Thymus (tissue), 14 donors: ENCODE results near the gene CSNK1G3. TPM values are rescaled to one million over a fixed set of nuclear protein-coding genes. Genes with fewer than 3 reads are reported as not detected.
"Not testable (repeated sequence)": the region's sequence is repeated elsewhere in the genome, so short reads cannot be mapped to it uniquely, and the experiment has no call there.

Experiments used
- DNase-seq, 9 donors: peaks; one replicate each; pipeline ENCODE4 v3.0.0-alpha.2; 2013; ENCODE audit warnings: low spot score in 9 of 9, low read depth in 6 of 9, missing footprints in 1 of 9
- H3K27ac ChIP-seq, 2 donors: one replicate each; pipeline ENCODE4 v1.5.1; 2013; ENCODE audit warnings: control low read depth in 1 of 2, low read depth in 1 of 2, low read length in 1 of 2, mild to moderate bottlenecking in 1 of 2, moderate library complexity in 1 of 2
- H3K27me3 ChIP-seq, 2 donors: one replicate each; pipeline ENCODE4 v1.5.1; 2013; ENCODE audit warnings: low read length in 1 of 2; ENCODE audit not compliant: control insufficient read depth in 2 of 2, insufficient read depth in 1 of 2
- H3K36me3 ChIP-seq, 2 donors: one replicate each; pipeline ENCODE4 v1.5.1; 2013; ENCODE audit warnings: low read length in 1 of 2, mild to moderate bottlenecking in 1 of 2, moderate library complexity in 1 of 2; ENCODE audit not compliant: control insufficient read depth in 2 of 2, insufficient read depth in 2 of 2
- H3K4me1 ChIP-seq, 2 donors: one replicate each; pipeline ENCODE4 v1.5.1; 2013; ENCODE audit warnings: low read length in 2 of 2; ENCODE audit not compliant: control insufficient read depth in 2 of 2, insufficient read depth in 2 of 2
- H3K4me3 ChIP-seq, 2 donors: one replicate each; pipeline ENCODE4 v1.5.1; 2013; ENCODE audit warnings: low read length in 2 of 2, control low read depth in 1 of 2, mild to moderate bottlenecking in 1 of 2
- H3K9me3 ChIP-seq, 2 donors: one replicate each; pipeline ENCODE4 v1.5.1; 2013; ENCODE audit warnings: low read length in 1 of 2, mild to moderate bottlenecking in 1 of 2; ENCODE audit not compliant: control insufficient read depth in 2 of 2, insufficient read depth in 1 of 2
- WGBS: extraction: QIAGEN DNeasy Blood & Tissue Kit; methylation state at CpG from one replicate; pipeline ENCODE4 v1.1.7; 2013; 5-methylcytosine and 5-hydroxymethylcytosine counted together
- long read RNA-seq, 10 donors: transcript quantifications; one replicate each; lab custom pipeline, GENCODE V29; 2026
- polyA plus RNA-seq: library from polyadenylated mRNA; stranded (reverse); fragments of 200-250 nt; gene quantifications from one replicate; pipeline ENCODE4 v1.2.3, GENCODE V29; 2013
- total RNA-seq: library from RNA; stranded (reverse); fragments of 120-200 nt; gene quantifications from one replicate; pipeline ENCODE4 v1.2.4, GENCODE V29; 2013
- donor health status: healthy.

CSNK1G3 gene
- total RNA-seq = 69.7 TPM
- polyA plus RNA-seq = 18.9 TPM
- long read RNA-seq, donor 1 = 0 reads
- long read RNA-seq, donor 2 = 0 reads
- long read RNA-seq, donor 3, full-length matches to known transcripts = 4 of 9 reads
- long read RNA-seq, donor 3, partial matches to known transcripts = 5 of 9 reads
- long read RNA-seq, donor 3, other reads (novel, unspliced or antisense) = 0 of 9 reads
- long read RNA-seq, donor 4, partial matches to known transcripts = 6 of 7 reads
- long read RNA-seq, donor 4, other reads (novel, unspliced or antisense) = 0 of 7 reads
- long read RNA-seq, donor 5, partial matches to known transcripts = 0 of 3 reads
- long read RNA-seq, donor 5, other reads (novel, unspliced or antisense) = 0 of 3 reads
- long read RNA-seq, donor 6, partial matches to known transcripts = 0 of 1 reads
- long read RNA-seq, donor 6, other reads (novel, unspliced or antisense) = 0 of 1 reads
- long read RNA-seq, donor 7 = 0 reads
- long read RNA-seq, donor 8, partial matches to known transcripts = 0 of 1 reads
- long read RNA-seq, donor 8, other reads (novel, unspliced or antisense) = 0 of 1 reads
- long read RNA-seq, donor 9 = 0 reads
- long read RNA-seq, donor 10, partial matches to known transcripts = 7 of 8 reads
- long read RNA-seq, donor 10, other reads (novel, unspliced or antisense) = 0 of 8 reads

DNA sequence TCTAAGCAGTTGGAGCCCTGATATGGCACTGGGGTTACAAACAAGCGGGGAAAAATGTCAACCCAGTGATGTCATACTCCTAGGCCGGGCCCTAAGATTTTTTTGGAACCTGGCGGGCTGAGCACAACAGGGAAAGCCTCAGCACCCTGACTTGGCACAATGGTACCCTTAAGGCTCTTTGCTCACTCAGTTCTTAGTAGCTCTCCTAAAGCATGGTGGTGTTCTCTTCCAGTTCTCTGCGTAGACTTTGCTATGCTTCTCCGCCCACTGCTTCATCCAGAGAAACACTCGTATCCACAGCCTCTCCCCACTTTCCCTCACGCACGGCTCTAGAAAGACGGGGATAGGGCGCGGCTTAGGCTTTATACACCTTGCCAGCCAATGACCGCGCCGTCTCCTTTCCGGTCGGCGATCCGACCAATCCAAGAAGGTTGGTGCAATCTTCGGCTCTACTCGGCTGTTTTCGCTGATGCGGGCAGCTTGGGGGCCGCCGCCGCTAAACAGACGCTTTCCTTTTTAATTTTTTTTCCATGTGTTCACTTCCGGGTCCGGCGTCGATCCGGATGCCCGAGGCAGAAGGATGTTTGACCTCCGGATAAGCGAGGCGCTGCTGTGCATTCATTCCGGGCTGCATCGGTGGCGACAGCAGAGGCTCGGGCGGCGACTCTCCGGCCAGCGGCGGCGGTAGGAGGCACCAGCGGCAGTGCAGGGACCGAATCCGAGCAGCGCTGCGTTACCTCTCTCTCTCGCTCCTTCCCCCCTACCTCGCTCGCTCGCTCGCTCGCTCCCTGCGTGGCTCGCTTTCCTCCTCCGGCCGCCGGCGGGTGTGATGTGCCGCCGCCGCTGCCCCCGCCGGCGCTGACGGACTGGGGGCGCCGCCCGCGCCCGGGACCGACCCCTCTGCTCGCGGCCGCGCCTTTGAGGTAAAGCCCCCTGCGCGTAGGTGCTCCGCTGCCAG is at the start of gene CSNK1G3:
TSS of gene CSNK1G3 (plus strand) at position 530 of the 958 bp plus-strand sequence. CDS start 33,487 bp downstream, outside the sequence.
- Histone ChIP-seq H3K27me3 (no peaks in the 10 kb centered on the region), H3K9me3 (no peaks in the 10 kb centered on the region), H3K4me1 (peaks cover 0 to 14% of the 10 kb centered on the region in 2 donors), H3K27ac (peak within 1 kb of the TSS; percentile 92), H3K36me3 (no peaks in the 10 kb centered on the region), H3K4me3 (peak within 1 kb of the TSS; percentile 85 to 91)
- peak; percentile 84 to 97 (median 89) for DNase-seq
- WGBS = 3% methylated on average over 82 of the region's 82 CpGs

DNA sequence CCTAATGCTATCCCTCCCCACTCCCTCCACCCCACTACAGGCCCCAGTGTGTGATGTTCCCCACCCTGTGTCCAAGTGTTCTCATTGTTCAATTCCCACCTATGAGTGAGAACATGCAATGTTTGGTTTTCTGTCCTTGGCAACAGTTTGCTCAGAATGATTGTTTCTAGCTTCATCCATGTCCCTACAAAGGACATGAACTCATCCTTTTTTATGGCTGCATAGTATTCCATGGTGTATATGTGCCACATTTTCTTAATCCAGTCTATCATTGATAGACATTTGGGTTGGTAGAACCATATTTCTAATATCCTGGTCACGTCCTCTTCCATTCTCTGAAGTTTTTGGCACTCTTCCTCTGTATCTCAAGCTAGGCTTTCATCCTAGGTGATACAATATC is 45.1 kb upstream of the CSNK1G3 start:
- not testable (repeated sequence) for DNase-seq, H3K27me3 ChIP-seq, H3K9me3 ChIP-seq, H3K27ac ChIP-seq, H3K4me1 ChIP-seq, H3K4me3 ChIP-seq, H3K36me3 ChIP-seq
- 97% methylated on average over 1 of the region's 1 CpG for WGBS

DNA sequence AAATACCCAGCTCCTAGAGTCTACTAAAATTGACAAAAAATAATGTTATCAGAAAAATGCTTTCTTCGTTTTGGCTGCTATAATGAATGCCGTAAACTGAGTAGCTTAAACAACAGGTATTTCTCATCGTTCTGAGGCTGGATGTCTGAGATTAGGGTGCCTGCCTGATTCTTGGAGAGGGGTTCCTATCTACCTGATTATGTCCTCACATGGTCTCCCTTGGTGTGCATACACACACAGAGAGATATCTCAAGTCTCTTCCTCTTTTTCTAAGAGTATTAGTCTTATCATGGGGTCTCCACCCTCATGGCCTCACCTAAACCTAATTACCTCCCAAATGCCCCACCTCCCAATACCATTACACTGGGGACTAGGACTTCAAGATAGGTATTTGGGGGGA is 40.6 kb upstream of the CSNK1G3 start:
- no peaks in the 10 kb centered on the region for H3K9me3 ChIP-seq
- H3K27me3 ChIP-seq = no peaks in the 10 kb centered on the region
- H3K36me3 ChIP-seq = no peaks in the 10 kb centered on the region
- DNase-seq = no peak
- no peak overlapping the region for H3K4me3 ChIP-seq
- no peak overlapping the region for H3K27ac ChIP-seq
- WGBS = 95% methylated on average over 3 of the region's 3 CpGs
- H3K4me1 ChIP-seq = no peaks in the 10 kb centered on the region

DNA sequence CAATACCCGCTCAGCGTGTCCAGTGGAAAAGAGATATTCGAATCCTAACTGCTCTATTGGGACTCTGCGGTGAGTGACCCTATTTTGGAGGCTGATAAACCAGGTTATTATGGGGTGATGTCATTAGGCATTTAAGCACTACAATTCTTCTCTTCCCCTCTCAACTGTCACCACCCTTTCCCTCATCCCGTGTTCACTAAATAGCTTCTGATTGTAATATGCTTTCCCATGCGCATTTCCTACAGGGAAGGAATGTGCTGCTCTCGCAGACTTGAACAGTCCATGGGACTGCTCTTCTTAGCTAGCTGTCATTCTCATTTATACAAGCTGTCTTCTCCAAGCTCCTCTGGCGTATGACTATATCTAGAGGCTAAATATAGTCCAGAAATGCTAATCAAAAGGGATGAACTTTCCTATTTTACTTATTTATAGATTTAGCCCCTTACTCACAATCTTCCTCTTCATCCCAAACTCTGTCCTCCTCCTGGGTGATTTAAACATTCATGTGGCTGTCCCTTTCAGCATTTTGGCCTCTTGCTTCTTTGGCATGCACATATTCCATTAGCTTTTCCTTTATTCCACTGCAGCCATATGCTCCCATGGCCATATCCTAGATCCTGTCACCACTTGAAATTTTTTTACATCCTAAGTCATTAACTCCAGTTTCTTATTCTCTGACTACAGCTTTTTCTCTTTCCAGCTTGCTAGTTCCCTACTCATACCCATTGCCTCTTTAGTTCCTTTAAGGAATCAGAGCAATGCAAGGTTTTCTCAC is 39.6 kb upstream of the CSNK1G3 start:
- no peak overlapping the region for H3K4me3 ChIP-seq
- H3K27ac ChIP-seq = no peak overlapping the region
- no peak for DNase-seq
- H3K4me1 ChIP-seq = no peaks in the 10 kb centered on the region
- no peaks in the 10 kb centered on the region for H3K27me3 ChIP-seq
- H3K9me3 ChIP-seq = no peaks in the 10 kb centered on the region
- H3K36me3 ChIP-seq = no peaks in the 10 kb centered on the region
- WGBS = 92% methylated on average over 8 of the region's 8 CpGs

DNA sequence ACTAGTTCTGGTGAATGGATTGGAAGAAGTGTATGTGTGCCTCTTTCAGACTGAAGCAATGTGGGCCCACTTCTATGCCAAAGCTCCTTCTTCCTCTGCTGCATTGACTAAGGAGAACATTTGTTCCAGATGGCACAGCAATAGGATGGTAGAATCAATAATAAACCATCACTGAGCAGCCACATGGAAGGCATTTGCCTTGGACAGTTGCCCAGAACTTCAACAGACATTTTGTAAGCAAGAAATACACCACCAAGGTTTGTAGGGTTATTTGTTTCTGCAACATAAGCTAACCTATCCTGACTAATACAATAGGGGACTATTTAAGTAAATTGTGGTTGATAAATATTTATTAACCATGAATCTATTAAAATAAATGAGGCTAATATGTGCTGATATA is 37.7 kb upstream of the CSNK1G3 start:
- Histone ChIP-seq H3K36me3 (no peaks in the 10 kb centered on the region), H3K9me3 (no peaks in the 10 kb centered on the region), H3K4me1 (no peaks in the 10 kb centered on the region), H3K27me3 (no peaks in the 10 kb centered on the region), H3K27ac (no peak overlapping the region), H3K4me3 (no peak overlapping the region)
- no peak for DNase-seq

DNA sequence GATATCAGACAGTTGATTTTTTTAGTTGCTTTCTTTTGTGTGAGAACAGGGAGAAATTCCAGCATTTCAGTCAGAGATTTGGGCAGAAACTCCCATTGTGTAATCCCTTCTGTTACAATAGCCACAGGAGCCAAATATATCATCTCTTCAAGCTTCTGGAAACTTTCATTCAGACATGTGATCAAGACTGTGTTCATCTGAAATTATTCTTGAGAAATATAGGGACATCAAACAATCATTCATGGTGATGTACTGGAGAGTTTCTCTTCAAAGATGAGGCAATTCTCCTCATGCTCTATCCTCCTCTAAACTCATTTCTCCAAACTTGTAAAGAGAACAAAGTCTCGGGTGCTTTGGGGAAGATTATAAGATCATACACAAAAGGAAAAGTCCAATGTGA is 35.2 kb upstream of the CSNK1G3 start:
- Histone ChIP-seq H3K4me1 (no peaks in the 10 kb centered on the region), H3K9me3 (no peaks in the 10 kb centered on the region), H3K4me3 (no peak overlapping the region), H3K27me3 (no peaks in the 10 kb centered on the region), H3K27ac (no peak overlapping the region), H3K36me3 (no peaks in the 10 kb centered on the region)
- no peak for DNase-seq
- WGBS = 99% methylated on average over 1 of the region's 1 CpG

DNA sequence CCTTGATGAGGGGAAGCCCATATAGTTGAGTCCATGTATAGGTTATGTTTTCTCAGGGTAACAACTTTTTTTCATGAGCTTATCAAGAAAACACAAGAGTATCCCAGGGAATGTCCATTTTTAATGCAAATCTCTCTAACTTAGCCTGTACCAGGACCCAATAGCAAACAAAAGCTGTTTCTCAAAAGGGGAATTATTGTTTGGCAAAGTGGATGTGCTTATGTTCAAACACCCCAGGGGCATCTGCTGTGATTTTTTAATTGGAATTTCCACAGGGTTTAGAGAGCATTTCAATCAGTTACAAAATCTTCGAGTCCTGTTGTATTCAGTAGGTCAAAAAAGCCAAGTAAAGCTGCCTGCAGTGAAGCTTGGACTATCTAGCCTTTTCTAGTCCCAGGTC is 33.4 kb upstream of the CSNK1G3 start:
- Histone ChIP-seq H3K36me3 (no peaks in the 10 kb centered on the region), H3K27ac (no peak overlapping the region), H3K4me1 (no peaks in the 10 kb centered on the region), H3K27me3 (no peaks in the 10 kb centered on the region), H3K9me3 (no peaks in the 10 kb centered on the region), H3K4me3 (no peak overlapping the region)
- DNase-seq = no peak
- 94% methylated on average over 1 of the region's 1 CpG for WGBS

DNA sequence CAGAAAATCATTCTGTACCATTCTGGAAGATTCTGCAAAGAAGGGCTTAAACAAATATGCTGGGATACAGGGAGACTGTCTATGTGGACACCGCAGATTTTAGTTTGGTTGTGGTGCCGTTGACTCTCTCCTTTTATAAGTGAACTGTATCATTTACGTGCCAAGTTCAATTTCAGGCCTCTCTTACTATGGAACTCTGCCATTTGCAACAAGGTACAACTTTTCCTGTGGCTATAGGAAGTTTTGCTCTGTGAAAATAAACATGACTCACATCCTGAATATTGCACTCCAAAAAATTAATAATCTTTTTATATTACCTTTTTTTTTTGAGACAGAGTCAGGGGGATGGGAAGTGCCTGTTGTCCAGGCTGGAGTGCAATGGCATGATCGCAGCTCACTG is 29.7 kb upstream of the CSNK1G3 start:
- Histone ChIP-seq H3K9me3 (no peaks in the 10 kb centered on the region), H3K4me3 (no peak overlapping the region), H3K27me3 (no peaks in the 10 kb centered on the region), H3K4me1 (no peaks in the 10 kb centered on the region), H3K27ac (no peak overlapping the region), H3K36me3 (no peaks in the 10 kb centered on the region)
- DNase-seq = no peak
- WGBS = 97% methylated on average over 4 of the region's 4 CpGs
